Muscle of back (tissue), 11 donors: Measurements from ENCODE around the gene CACNG4. TPM values are rescaled to one million over a fixed set of nuclear protein-coding genes. Genes with fewer than 3 reads are reported as not detected.

ENCODE experiments used
- DNase-seq, 3 donors: peaks; one replicate each; pipeline versions ENCODE4 v3.0.0 to v3.0.0-alpha.2; 2013
- polyA plus RNA-seq, 10 donors: library from polyadenylated mRNA; unstranded; fragments of 120-200 nt; gene quantifications; one replicate each; pipeline ENCODE4 v1.2.1, GENCODE V29; 2013; ENCODE audit not compliant: insufficient read length in 10 of 10

CACNG4 gene
- polyA plus RNA-seq, 10 donors = 4.8 to 14.7 (median 12.4) TPM

- no peak for DNase-seq
These were observed 21.8 kb upstream of the CACNG4 start for GRCh38 chr17:66942451-66943264.

DNA sequence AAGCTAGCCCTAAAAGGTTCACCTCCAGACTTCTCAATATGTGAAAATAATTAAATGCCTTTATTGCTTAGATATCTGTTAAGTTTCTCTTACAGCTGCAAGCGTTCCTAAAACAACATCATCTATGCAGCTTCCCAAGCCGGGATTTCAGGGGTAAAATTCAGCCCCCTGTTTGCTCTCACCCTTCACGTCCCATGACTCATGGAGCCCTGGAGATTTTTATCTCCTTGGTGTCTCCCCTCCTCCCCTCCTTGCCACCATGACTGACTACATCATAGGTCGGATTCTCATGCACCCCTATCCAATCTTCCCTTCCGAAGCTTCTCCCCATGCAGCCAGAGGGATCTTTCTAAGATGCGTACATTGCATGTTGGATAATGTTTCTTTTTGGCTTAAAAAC is 21.0 kb upstream of the CACNG4 start:
- no peak for DNase-seq

DNA sequence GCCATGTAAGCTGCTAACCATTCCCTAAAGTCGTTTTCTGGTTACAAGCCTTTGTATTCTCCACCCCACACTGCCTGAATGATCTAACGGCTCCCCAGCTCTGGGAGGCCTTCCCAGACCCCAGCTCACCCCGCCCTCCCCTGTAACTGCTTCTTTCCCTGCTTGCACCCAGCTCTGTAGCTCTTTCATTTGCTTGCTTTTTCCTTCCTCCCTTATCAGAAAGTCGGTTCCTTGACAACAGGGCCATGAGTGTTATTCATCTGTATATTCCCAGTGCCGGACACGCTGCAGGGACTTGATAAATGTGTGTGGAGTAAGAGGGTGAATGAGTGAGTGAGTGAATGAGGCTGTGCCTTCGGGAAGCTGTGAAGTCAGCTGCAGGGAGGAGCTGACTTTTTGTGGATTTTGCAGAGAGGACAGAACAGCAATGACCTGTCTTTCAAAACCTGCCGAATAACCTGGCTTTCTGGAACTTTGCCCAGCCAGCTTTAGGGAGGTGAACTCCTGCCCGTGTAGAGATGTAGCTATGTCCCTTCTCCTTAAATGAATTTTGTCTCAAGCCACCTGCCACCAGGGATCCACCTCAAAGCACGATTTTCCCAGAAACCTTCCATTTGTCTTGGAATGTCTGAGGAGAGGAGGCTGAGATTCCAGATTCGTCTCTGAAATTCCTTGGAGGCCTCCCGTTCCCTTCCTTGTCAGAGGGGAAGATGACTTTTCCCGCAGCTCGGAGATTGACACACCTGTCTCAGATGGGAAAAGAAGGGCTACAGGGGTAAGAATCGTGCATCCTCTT is 20.0 kb upstream of the CACNG4 start:
- peak in 2 of 3 donors; percentile 35 to 74 for DNase-seq

DNA sequence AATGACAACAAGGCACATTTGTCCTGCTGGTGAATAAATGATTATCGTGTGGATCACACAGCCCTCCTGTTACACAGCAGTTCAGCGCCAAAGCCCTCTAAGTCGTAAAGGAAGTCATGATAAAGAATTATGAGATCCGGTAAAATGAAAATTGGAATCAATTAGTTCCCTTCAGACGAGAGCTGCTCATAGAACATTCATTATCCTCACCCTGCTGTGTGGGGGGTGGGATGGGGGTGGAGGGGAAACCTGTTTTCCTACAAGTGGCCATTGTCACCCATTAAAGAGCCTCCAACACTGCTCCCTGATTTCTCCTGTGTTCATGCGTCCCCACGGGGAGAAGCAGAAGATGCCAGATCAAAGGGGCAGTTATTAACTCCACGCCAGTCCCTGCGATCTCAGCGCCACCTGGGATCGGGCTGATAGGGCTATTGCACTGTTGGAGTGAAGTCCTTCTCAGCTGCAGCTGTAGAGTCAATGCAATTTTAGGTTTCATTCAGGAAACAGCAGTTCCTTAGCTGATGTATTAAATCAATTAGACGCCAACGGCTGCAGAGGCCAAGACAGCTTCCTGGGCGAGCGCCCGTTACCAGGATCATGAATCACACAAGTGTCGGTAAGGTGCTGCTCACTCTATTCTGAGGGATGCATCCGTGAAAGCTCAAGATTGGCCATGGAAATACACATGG is 19.2 kb upstream of the CACNG4 start:
- DNase-seq = peak in 1 of 3 donors; percentile 48

DNA sequence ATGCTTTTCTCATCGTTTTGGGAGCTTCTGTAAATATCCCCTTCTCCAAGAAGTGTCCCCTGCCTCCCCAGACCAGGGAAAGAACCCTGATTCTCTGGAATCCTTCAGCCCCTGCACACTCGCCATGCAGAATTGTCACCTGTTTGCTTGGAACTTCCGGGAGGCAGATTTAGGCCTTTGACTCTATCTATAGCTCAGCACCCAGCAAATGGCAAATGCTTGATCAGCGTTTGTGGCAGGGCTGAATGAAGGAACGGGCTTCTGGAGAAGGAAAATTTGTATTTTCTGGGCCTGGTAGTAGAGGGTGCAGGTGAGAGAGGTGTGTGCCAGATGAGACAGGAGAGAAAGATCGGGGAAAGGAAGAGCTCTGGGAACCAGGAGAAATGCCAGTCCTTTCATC is 18.3 kb upstream of the CACNG4 start:
- no peak for DNase-seq

DNA sequence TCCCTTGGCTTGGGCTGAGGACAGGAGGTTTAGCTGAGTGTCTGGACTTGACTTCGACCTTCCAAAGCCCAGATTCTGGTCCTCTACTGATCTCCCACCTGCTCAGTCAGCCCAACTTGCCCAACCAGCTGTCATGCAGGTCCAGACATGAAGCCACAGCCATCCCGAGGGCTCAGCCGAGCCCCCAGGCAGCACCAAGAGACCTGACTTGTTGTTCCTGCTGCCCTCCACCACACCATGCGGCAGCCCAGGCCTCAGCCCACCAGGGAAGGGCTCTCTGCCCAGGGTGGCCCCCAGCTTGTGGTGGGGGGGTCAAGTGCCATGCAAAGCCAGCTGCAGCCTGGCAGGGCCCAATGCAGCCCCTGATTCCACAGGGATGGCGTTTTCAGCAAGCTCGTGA is 17.2 kb upstream of the CACNG4 start:
- no peak for DNase-seq

GRCh38 chr17:66948061-66948750 is 16.3 kb upstream of the CACNG4 start:
- DNase-seq = no peak

DNA sequence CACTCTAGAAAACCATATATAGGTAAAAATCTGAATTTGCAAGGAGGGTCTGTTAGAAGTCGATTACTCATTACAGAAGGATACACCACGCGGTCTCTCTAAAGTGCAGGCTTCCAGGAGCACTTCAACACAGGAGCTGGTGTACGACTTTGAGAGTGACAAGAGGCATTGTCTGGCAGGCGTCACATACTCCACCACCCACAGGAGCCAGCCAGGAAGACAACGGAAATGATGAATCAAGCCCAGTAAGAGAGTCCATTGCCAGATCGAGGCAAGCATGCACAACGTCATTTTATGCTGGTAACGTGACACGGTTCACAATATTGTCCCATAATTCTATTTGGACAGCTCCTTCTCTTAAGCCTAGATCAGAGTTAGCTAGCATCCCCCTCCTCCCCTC is 15.0 kb upstream of the CACNG4 start:
- no peak for DNase-seq

- DNase-seq = no peak
These were observed 14.2 kb upstream of the CACNG4 start for GRCh38 chr17:66950325-66950724.

DNA sequence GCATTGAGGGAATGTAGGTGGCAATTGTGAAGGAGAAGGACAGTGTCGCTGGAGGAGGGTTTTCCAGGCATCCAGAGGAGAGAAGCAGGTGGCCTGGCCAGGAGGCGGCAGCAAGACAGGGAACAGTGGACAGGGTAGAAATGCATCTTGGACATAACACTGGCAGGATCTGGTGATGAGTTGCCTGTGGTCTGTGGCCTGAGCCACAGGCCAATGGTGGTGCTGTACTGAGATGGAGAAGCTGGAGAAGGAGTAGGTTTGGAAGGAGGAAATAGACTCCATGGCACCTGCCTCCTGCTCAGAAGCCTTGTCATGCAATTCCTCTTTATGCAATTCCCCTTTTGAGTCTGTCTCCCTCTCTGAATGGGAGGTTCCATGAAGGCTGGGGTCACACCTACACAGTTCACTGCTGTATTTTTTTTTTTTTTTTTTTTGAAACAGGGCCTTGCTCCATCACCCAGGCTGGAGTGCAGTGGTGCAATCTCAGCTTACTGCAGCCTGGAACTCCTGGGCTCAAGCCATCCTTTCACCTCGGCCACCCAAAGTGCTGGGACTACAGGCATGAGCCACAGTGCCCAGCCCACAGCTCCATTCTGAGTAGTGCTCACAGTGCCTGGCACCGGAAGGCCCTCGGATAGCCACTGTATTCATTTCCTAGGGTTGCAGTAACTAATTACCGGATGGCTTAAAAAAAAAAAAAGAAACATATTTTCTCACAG is 13.5 kb upstream of the CACNG4 start:
- DNase-seq = no peak

DNA sequence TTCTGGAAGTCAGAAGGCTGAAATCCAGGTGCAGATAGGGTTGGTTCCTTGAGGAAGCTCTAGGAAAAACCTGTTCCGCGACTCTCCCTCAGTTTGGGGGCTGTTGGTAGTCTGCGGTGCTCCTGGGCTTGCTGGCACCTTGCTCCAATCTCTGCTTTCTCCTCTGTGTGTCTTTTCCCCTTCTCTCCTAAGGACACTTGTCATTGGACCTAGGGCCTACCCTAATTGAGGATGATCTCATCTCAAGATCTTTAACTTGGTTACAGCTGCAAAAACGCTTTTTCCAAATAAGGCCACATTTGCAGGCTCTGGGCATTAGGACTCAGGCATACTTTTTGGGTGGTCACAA is 12.9 kb upstream of the CACNG4 start:
- no peak for DNase-seq

GRCh38 chr17:66952031-66952524 is 12.4 kb upstream of the CACNG4 start:
- peak in 1 of 3 donors; percentile 51 for DNase-seq

GRCh38 chr17:66952681-66953629 is 11.6 kb upstream of the CACNG4 start:
- DNase-seq = no peak

DNA sequence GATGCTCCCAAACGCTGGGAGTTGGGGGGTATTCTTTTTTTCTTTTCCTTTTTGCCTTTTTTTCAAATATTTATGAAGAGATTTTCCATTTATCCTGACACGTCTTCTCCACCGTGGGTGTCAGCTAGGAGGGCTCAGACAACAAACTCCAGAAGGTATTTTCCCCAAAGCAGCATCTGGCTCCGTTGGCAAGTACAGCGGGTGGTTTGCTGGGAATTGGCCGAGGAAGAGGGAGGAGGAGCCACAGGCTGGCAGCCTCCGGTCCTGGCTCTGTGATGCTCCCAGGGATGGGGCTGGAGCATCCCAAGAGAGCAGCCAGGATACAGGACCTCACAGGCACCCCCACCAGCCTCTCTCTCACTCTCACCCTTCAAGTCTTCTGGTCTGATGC is 10.9 kb upstream of the CACNG4 start:
- no peak for DNase-seq

DNA sequence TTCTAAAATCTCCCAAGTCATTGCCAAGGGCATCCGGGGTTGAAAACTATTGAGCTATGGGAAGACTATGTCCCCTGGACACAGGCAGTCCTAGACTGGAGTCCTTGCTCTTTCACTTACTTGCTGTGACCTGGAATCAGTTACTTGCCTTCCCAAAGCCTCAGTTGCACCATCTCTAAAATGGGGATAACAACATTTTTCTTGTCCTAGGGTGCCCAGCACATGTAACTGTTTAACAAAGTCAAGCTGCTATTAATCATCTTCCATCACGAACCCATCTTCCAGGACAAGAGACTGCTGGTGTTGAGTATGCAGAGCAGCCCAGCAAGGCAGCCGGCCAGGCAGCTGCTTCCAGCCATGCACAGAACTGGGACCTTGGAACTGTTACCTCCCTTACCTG is 9.9 kb upstream of the CACNG4 start:
- no peak for DNase-seq

DNA sequence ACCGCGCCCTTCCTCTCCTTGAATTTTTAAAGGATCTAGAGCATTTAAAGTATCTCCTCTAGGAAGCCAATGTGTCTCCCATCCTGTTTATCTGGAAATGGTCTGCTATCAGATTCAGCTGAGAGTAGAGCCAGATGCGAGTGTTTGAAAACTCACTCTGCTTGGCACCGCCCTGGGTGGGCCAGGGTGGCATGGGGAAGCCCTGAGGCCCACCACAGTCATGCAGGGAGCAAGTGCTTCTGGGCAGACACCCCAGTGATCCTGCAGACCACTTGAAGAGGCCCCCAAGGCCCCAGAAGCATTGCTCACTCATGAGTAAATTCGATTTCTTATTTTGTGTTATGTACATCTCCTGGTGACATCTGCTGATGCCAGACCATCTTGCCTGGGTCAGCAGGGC is 8.7 kb upstream of the CACNG4 start:
- DNase-seq = no peak

- DNase-seq = no peak
These were observed 7.6 kb upstream of the CACNG4 start for GRCh38 chr17:66956941-66957340.

- DNase-seq = no peak
These were observed 7.2 kb upstream of the CACNG4 start for GRCh38 chr17:66957343-66957742.

DNA sequence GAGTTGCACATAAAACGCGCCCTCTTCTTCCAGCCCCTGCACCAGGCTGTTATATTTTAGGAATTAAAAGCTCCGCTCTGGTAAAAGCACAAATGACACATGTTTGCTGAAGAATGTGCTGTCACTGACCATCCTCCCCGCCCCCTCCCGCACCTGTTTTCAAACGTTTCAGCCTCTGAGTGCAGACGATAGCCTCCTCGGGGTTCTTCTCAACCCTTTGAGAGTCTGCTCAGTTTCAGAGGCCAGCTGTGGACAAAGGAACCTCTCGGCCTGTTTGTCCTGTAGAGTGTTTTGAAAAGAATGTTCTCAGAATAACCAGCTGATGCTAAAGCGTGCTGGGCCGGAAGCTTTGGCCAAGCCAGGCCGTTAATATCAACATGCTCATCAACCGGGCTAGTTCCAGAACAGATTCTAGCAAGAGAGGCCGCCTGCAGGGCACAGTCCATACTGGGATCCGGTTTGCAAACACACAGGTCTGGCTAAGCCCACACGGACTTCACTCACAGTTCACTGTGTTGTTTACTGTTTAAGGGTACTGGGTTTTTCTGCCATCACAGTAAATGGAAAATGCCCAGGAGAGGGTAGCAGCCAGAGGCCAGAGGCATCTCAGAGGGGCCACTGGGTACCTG is 6.4 kb upstream of the CACNG4 start:
- peak in 1 of 3 donors; percentile 47 for DNase-seq
